Measurements from ENCODE around the gene TMEM232. TPM values are rescaled to one million over a fixed set of nuclear protein-coding genes. Genes with fewer than 3 reads are reported as not detected.

TMEM232 gene
- 2.7 TPM in 1 of 2 replicates, not detected in the other for total RNA-seq

DNA sequence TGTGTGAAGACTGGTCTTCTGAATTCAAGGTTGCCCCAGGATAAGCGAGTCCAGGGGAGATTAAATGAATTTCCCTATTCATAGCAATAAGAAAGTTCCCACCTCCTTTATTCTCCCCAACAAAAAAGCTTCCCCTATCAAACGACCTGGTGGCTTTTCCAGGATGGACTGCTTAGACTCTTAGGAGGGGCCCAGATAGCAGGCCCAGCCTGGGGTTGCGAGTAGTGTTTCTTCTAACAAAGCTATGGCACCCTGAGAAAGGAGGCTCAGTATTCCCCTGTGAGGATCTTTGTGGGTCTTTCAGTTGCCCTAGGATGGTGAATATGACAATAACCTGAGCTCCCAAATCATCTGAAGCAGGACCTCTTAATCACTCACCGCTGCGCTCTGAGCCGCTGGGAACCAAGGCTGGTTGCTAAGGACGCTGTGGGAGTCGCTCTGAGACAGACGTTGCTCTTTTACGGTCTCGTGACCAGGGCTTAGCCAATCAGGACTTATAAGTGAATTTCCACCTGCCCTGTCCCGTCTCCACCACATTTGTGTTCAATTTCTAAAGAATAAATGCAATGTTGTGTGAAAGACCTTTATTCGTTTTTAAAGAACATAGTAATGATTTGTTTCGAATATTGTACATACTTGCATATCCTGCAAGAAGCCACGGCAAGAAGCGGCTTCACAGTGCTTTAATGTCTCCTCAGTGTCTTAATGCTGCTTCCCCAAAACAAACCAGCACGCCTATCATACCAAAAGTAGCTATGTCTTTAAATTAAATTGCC, at the start of gene TMEM232:
TMEM232 (minus strand) TSS at position 423 of the 776 bp plus-strand sequence. CDS start 59,319 bp downstream, outside the sequence.

DNA sequence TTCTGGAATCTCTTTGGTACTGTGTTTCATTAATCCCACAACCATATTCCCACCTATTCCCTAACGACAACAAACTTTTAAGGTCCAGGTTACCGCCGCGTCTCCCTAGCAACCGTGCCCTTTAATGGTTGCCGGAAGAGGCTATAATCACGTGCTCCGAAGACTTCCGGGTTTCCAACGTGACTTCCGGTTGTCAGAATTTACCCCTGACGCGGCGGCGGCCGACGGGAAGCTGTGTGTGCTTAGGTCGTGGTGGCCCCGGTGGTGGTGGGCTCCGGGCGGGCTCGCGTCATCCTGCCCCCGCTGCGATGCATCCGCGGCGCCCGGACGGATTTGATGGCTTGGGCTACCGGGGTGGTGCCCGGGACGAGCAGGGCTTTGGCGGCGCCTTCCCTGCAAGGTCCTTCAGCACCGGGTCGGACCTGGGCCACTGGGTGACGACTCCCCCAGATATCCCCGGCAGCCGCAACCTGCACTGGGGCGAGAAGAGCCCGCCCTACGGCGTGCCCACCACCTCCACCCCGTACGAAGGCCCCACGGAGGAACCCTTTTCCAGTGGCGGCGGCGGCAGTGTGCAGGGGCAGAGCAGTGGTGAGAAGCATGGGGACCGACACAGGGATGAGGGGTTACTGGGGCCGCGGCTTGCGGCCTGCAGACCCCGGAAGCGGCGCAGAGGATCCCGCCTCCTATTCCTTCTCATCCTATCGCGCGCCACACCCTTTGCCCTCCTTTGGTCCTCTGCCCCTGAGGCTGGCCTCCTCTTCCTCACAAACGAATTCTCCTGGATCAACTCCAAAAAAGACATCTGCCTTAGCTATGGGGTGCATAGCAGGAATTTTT, 12.6 kb upstream of the TMEM232 start, which contains the start of gene SLC25A46:
SLC25A46 (plus strand) TSS at position 196 of the 840 bp plus-strand sequence; CDS start at position 309, 113 bp downstream.

Other genes with a start within 250 kb of the TMEM232 start
- 50.0 and 51.4 TPM in 2 replicates for gene SLC25A46, start 12.3 kb upstream of the TMEM232 start, total RNA-seq

All from mammary microvascular endothelial cell (primary cell).